Glutamatergic neuron (in vitro differentiated cells): ENCODE results near the gene MARS1. TPM values are rescaled to one million over a fixed set of nuclear protein-coding genes. Genes with fewer than 3 reads are reported as not detected.
"Not testable (repeated sequence)": the region's sequence is repeated elsewhere in the genome, so short reads cannot be mapped to it uniquely, and the experiment has no call there.

Source experiments
- DNase-seq: peaks from one replicate; pipeline ENCODE4 v3.0.0; 2022
- H3K27ac Mint-ChIP-seq: one replicate; pipeline ENCODE4 v1.8.0; 2020; ENCODE audit warnings: mild to moderate bottlenecking, mixed read lengths, inconsistent platforms; ENCODE audit not compliant: unreplicated experiment
- H3K27me3 Mint-ChIP-seq: one replicate; pipeline ENCODE4 v1.8.0; 2020; ENCODE audit warnings: mild to moderate bottlenecking, moderate library complexity, mixed read lengths, inconsistent platforms; ENCODE audit not compliant: unreplicated experiment
- H3K36me3 Mint-ChIP-seq: one replicate; pipeline ENCODE4 v1.8.0; 2020; ENCODE audit warnings: mild to moderate bottlenecking, mixed read lengths, inconsistent platforms; ENCODE audit not compliant: unreplicated experiment
- H3K4me1 Mint-ChIP-seq: one replicate; pipeline ENCODE4 v1.8.0; 2020; ENCODE audit warnings: mild to moderate bottlenecking, low read depth, mixed read lengths, inconsistent platforms; ENCODE audit not compliant: unreplicated experiment
- H3K4me3 Mint-ChIP-seq: one replicate; pipeline ENCODE4 v1.8.0; 2020; ENCODE audit warnings: mild to moderate bottlenecking, mixed read lengths, inconsistent platforms; ENCODE audit not compliant: unreplicated experiment
- H3K9me3 Mint-ChIP-seq: one replicate; pipeline ENCODE4 v1.8.0; 2020; ENCODE audit warnings: mild to moderate bottlenecking, moderate library complexity, mixed read lengths, inconsistent platforms; ENCODE audit not compliant: unreplicated experiment
- CTCF ChIP-seq: fragments of 200-600 bp; sonication (generic); IDR thresholded peaks from one replicate; pipeline ENCODE4 v1.5.0; 2021; ENCODE audit not compliant: partially characterized antibody, unreplicated experiment
- long read RNA-seq: library from polyadenylated mRNA; unstranded; transcript quantifications from one replicate; pipeline ENCODE4 v2.0.0, GENCODE V29; 2020; ENCODE audit not compliant: unreplicated experiment
- total RNA-seq: library from RNA; stranded (reverse); fragmentation: NEBNext Ultra II Directional; extraction: Animal tissue kit (Norgen Biotek cat#: 25700); gene quantifications from one replicate; pipeline ENCODE4 v1.2.1, GENCODE V29; 2021; ENCODE audit not compliant: unreplicated experiment

MARS1 gene
- total RNA-seq, result 870 TPM
- long read RNA-seq, transcript MARS-201 (21 exons, 2,905 nt), result major isoform, 169 of 263 reads
- long read RNA-seq, partial matches to known transcripts, result 33 of 263 reads
- long read RNA-seq, other reads (novel, unspliced or antisense), result 60 of 263 reads

- H3K27me3 Mint-ChIP-seq, result peaks cover 28% of the 10 kb centered on the region
Measured at GRCh38 chr12:57487597-57488401, at the start of gene MARS1. Gene MARS1, plus strand, starts transcription at chr12:57488068. Its CDS starts 23 bp downstream, at chr12:57488091.

GRCh38 chr12:57438400-57438799 is 49.5 kb upstream of the MARS1 start:
- no peak for DNase-seq
- Mint-ChIP-seq H3K27me3 (no peaks in the 10 kb centered on the region), H3K4me1 (no peaks in the 10 kb centered on the region), H3K9me3 (no peaks in the 10 kb centered on the region), H3K4me3 (no peak overlapping the region), H3K27ac (no peak overlapping the region), H3K36me3 (peaks cover 4% of the 10 kb centered on the region)
- TF ChIP-seq CTCF, result no peak

More at GRCh38 chr12:57487597-57488401, at the start of gene MARS1:
- peaks cover 23% of the 10 kb centered on the region for H3K36me3 Mint-ChIP-seq
- peak within 1 kb of the TSS; percentile 94 for H3K4me3 Mint-ChIP-seq
- H3K27ac Mint-ChIP-seq, result peak within 1 kb of the TSS; percentile 96
- H3K9me3 Mint-ChIP-seq, result peaks cover 22% of the 10 kb centered on the region
- peak; percentile 10 for TF ChIP-seq CTCF
- peak; percentile 90 for DNase-seq
- H3K4me1 Mint-ChIP-seq, result peaks cover 22% of the 10 kb centered on the region

- DNase-seq, result no peak
- no peaks in the 10 kb centered on the region for H3K9me3 Mint-ChIP-seq
- H3K27me3 Mint-ChIP-seq, result no peaks in the 10 kb centered on the region
- H3K4me3 Mint-ChIP-seq, result no peak overlapping the region
- H3K27ac Mint-ChIP-seq, result no peak overlapping the region
- peaks cover 4% of the 10 kb centered on the region for H3K36me3 Mint-ChIP-seq
- no peak for TF ChIP-seq CTCF
- no peaks in the 10 kb centered on the region for H3K4me1 Mint-ChIP-seq
Measured at GRCh38 chr12:57439762-57440266, 48.1 kb upstream of the MARS1 start.

GRCh38 chr12:57441393-57441792 is 46.5 kb upstream of the MARS1 start:
- DNase-seq, H3K27ac Mint-ChIP-seq, H3K9me3 Mint-ChIP-seq: not testable (repeated sequence)

GRCh38 chr12:57441846-57442427 is 45.9 kb upstream of the MARS1 start:
- Mint-ChIP-seq H3K27ac (no peak overlapping the region), H3K27me3 (peaks cover 2% of the 10 kb centered on the region), H3K4me3 (no peak overlapping the region), H3K9me3 (peaks cover 3% of the 10 kb centered on the region), H3K4me1 (no peaks in the 10 kb centered on the region), H3K36me3 (peaks cover 4% of the 10 kb centered on the region)
- no peak for TF ChIP-seq CTCF
- DNase-seq, result no peak

More at GRCh38 chr12:57441393-57441792, 46.5 kb upstream of the MARS1 start:
- not testable (repeated sequence) for H3K27me3 Mint-ChIP-seq, H3K4me1 Mint-ChIP-seq, H3K4me3 Mint-ChIP-seq, H3K36me3 Mint-ChIP-seq

- not testable (repeated sequence) for H3K27me3 Mint-ChIP-seq, H3K36me3 Mint-ChIP-seq, H3K27ac Mint-ChIP-seq, H3K9me3 Mint-ChIP-seq, H3K4me3 Mint-ChIP-seq, DNase-seq, H3K4me1 Mint-ChIP-seq
Measured at GRCh38 chr12:57444337-57444736, 43.5 kb upstream of the MARS1 start.
